Measurements from ENCODE around the gene PCBP1.
"Not testable (repeated sequence)": the region's sequence is repeated elsewhere in the genome, so short reads cannot be mapped to it uniquely, and the experiment has no call there.

The PCBP1 gene

GRCh38 chr2:70098032-70098431 is 10.8 kb downstream of the PCBP1 start:
- DNase-seq (ENCODE audit: low spot score) = no peak

GRCh38 chr2:70099270-70099669 is 12.0 kb downstream of the PCBP1 start:
- no peak for DNase-seq (ENCODE audit: low spot score)

GRCh38 chr2:70101174-70101573 is 13.9 kb downstream of the PCBP1 start:
- DNase-seq (ENCODE audit: low spot score) = no peak

GRCh38 chr2:70101686-70102085 is 14.4 kb downstream of the PCBP1 start:
- not testable (repeated sequence) for DNase-seq (ENCODE audit: low spot score)

- not testable (repeated sequence) for DNase-seq (ENCODE audit: low spot score)
Measured at GRCh38 chr2:70102323-70102905, 15.1 kb downstream of the PCBP1 start.

- DNase-seq (ENCODE audit: low spot score) = no peak
Measured at GRCh38 chr2:70103531-70104061, 16.3 kb downstream of the PCBP1 start.

- peak; percentile 50 for DNase-seq (ENCODE audit: low spot score)
Measured at GRCh38 chr2:70104231-70105111, 17.2 kb downstream of the PCBP1 start.

- not testable (repeated sequence) for DNase-seq (ENCODE audit: low spot score)
Measured at GRCh38 chr2:70106138-70106537, 18.9 kb downstream of the PCBP1 start.

- DNase-seq (ENCODE audit: low spot score) = not testable (repeated sequence)
Measured at GRCh38 chr2:70110397-70110796, 23.1 kb downstream of the PCBP1 start.

- peak; percentile 67 for DNase-seq (ENCODE audit: low spot score)
Measured at GRCh38 chr2:70111752-70112591, 24.7 kb downstream of the PCBP1 start.

- no peak for DNase-seq (ENCODE audit: low spot score)
Measured at GRCh38 chr2:70113359-70114070, 26.2 kb downstream of the PCBP1 start.

GRCh38 chr2:70115646-70116442 is 28.6 kb downstream of the PCBP1 start:
- no peak for DNase-seq (ENCODE audit: low spot score)

- DNase-seq (ENCODE audit: low spot score) = no peak
Measured at GRCh38 chr2:70116936-70117552, 29.8 kb downstream of the PCBP1 start.

GRCh38 chr2:70118798-70119454 is 31.6 kb downstream of the PCBP1 start:
- no peak for DNase-seq (ENCODE audit: low spot score)

- DNase-seq (ENCODE audit: low spot score) = no peak
Measured at GRCh38 chr2:70121627-70122372, 34.5 kb downstream of the PCBP1 start.

GRCh38 chr2:70122470-70122869 is 35.2 kb downstream of the PCBP1 start:
- DNase-seq (ENCODE audit: low spot score) = no peak

GRCh38 chr2:70123051-70123828 is 36.0 kb downstream of the PCBP1 start:
- peak; percentile 75 for DNase-seq (ENCODE audit: low spot score)

GRCh38 chr2:70123829-70124116 is 36.5 kb downstream of the PCBP1 start:
- no peak for DNase-seq (ENCODE audit: low spot score)
